ENCODE results near the gene CNTNAP2. TPM values are rescaled to one million over a fixed set of nuclear protein-coding genes. Genes with fewer than 3 reads are reported as not detected.

Gene CNTNAP2
- total and polyA plus RNA-seq, 4 donors: 0.14 to 2.3 (median 1.1) TPM

- Histone ChIP-seq H3K27me3 (ENCODE audit: control insufficient read depth in 4 of 4, insufficient read depth in 4 of 4, low read length in 3 of 4) (no peaks in the 10 kb centered on the region), H3K4me1 (ENCODE audit: control insufficient read depth in 4 of 4, insufficient read depth in 4 of 4, low read length in 3 of 4) (no peaks in the 10 kb centered on the region), H3K4me3 (ENCODE audit: low read depth in 1 of 3, low read length in 3 of 3) (no peak overlapping the region), H3K27ac (ENCODE audit: low read depth in 1 of 2, low read length in 2 of 2) (no peak overlapping the region), H3K9me3 (ENCODE audit: control insufficient read depth in 4 of 4, low read length in 3 of 4) (no peaks in the 10 kb centered on the region), H3K9ac (ENCODE audit: low read depth in 1 of 2, low read length in 2 of 2) (no peak overlapping the region), H3K36me3 (ENCODE audit: control insufficient read depth in 4 of 4, insufficient read depth in 3 of 4, low read depth in 1 of 4, low read length in 3 of 4) (no peaks in the 10 kb centered on the region)
- TF ChIP-seq ATF3 (IDR thresholded peaks at IDR 0.05): no peak
- TF ChIP-seq FOXA2 (IDR thresholded peaks at IDR 0.05): no peak
- TF ChIP-seq CTCF (IDR thresholded peaks at IDR 0.05; ENCODE audit: low read depth, low read length, missing input control): no peak
- TF ChIP-seq HNF4A (conservative IDR thresholded peaks at IDR 0.05): no peak
- TF ChIP-seq EGR1 (IDR thresholded peaks at IDR 0.05; ENCODE audit: low read depth in 2 of 2): no peak
- no peak for TF ChIP-seq RAD21 (IDR thresholded peaks at IDR 0.05)
- no peak for TF ChIP-seq FOXA1 (IDR thresholded peaks at IDR 0.05)
- TF ChIP-seq NR2F2 (IDR thresholded peaks at IDR 0.05): no peak
- no peak for TF ChIP-seq GABPA (IDR thresholded peaks at IDR 0.05 in 1 of 2, conservative IDR thresholded peaks at IDR 0.05 in 1 of 2)
- no peak for TF ChIP-seq ZBTB33 (IDR thresholded peaks at IDR 0.05)
- no peak for TF ChIP-seq REST (IDR thresholded peaks at IDR 0.05)
- no peak for TF ChIP-seq TAF1 (conservative IDR thresholded peaks at IDR 0.05)
- TF ChIP-seq YY1 (IDR thresholded peaks at IDR 0.05): no peak
- TF ChIP-seq JUND (IDR thresholded peaks at IDR 0.05): no peak
- TF ChIP-seq HNF4G (IDR thresholded peaks at IDR 0.05): no peak
- no peak for TF ChIP-seq RXRA (IDR thresholded peaks at IDR 0.05)
- 89% methylated on average over 5 of the region's 5 CpGs for WGBS
- DNase-seq (ENCODE audit: low spot score): no peak
These were observed 2245.9 kb downstream of the CNTNAP2 start for GRCh38 chr7:148362541-148362940.
